Heart right ventricle (tissue), 16 donors: ENCODE measurements around the gene CEBPZ. TPM values are rescaled to one million over a fixed set of nuclear protein-coding genes. Genes with fewer than 3 reads are reported as not detected.

Experiments used
- ATAC-seq, 8 donors: fragments of 200-7000 bp; cut with Tn5 transposase; one replicate each; pipeline ENCODE4 v1.9.1; 2020; ENCODE audit warnings: mild to moderate bottlenecking in 8 of 8, moderate library complexity in 8 of 8, moderate number of reproducible peaks in 1 of 8
- DNase-seq, 2 donors: peaks; one replicate each; pipeline ENCODE4 v3.0.0-alpha.2; 2020
- H3K27ac ChIP-seq, 10 donors: fragments of 200-600 bp; sonication (generic) in 2 of 10; one replicate each; pipeline versions ENCODE4 v1.5.0 to v1.8.0; 2020 to 2022; ENCODE audit warnings: mild to moderate bottlenecking in 3 of 10
- H3K27me3 ChIP-seq, 7 donors: fragments of 200-600 bp; one replicate each; pipeline ENCODE4 v1.8.0; 2021 to 2022; ENCODE audit warnings: mild to moderate bottlenecking in 2 of 7
- H3K36me3 ChIP-seq, 9 donors: fragments of 200-600 bp; sonication (generic) in 1 of 9; one replicate each; pipeline versions ENCODE4 v1.5.0 to v1.8.0; 2020 to 2022; ENCODE audit warnings: mild to moderate bottlenecking in 2 of 9
- H3K4me1 ChIP-seq, 9 donors: fragments of 200-600 bp; sonication (generic) in 1 of 9; one replicate each; pipeline versions ENCODE4 v1.5.0 to v1.8.0; 2020 to 2022; ENCODE audit warnings: mild to moderate bottlenecking in 4 of 9
- H3K4me3 ChIP-seq, 10 donors: fragments of 200-600 bp; sonication (generic) in 2 of 10; one replicate each; pipeline versions ENCODE4 v1.5.0 to v1.8.0; 2020 to 2022; ENCODE audit warnings: mild to moderate bottlenecking in 7 of 10, moderate library complexity in 2 of 10
- H3K9me3 ChIP-seq, 11 donors: fragments of 200-600 bp in 10 of 11; sonication (generic) in 2 of 11; one replicate each; pipeline versions ENCODE4 v1.5.0 to v1.8.0; 2013 to 2022; ENCODE audit warnings: mild to moderate bottlenecking in 2 of 11, control low read depth in 1 of 11, moderate library complexity in 1 of 11
- WGBS, 2 donors: extraction: QIAGEN DNeasy Blood & Tissue Kit; methylation state at CpG; one replicate each; pipeline ENCODE4 v1.1.7; 2013; ENCODE audit warnings: inconsistent platforms in 1 of 2; 5-methylcytosine and 5-hydroxymethylcytosine counted together
- intact Hi-C, 10 donors: fragments of 100-400 bp; cut with DNase I; formaldehyde crosslinking; loops; one replicate each; pipeline versions ENCODE4 v1.11.1 to v1.14.2; 2022
- polyA plus RNA-seq, 2 donors: library from polyadenylated mRNA; stranded (reverse); fragments of 200-250 nt; gene quantifications; one replicate each; pipeline ENCODE4 v1.2.3, GENCODE V29; 2013
- total RNA-seq, 10 donors: library from RNA; stranded (reverse); fragmentation: NEBNext Ultra II Directional in 3 of 10; extraction: Animal tissue kit (Norgen Biotek cat#: 25700) in 3 of 10; gene quantifications; one replicate each; pipeline versions ENCODE4 v1.2.1 to v1.2.4, GENCODE V29; 2021 to 2023
- TF ChIP-seq, protein P1 (sequence below), 9 donors: fragments of 200-600 bp; sonication (generic) in 2 of 9; IDR thresholded peaks; one replicate each; pipeline versions ENCODE4 v1.5.0 to v1.8.0; 2021 to 2022; ENCODE audit warnings: antibody characterized with exemption in 9 of 9, mild to moderate bottlenecking in 5 of 9, moderate library complexity in 1 of 9
- donor health status: Arrhythmogenic right ventricular cardiomyopathy.
- donor health status: ischemic (EF 13 %, LVEDD 7.1; RV severe dilation, severe dysfunction).
- donor health status: healthy with polysubstance abuse.
- donor health status: DM: no; HTN: yes; CAD: no.
- donor health status: DM: no; HTN: no; CAD: no.
- donor health status: ischemic (EF 25% LVEDD 6.9; RV normal size, moderate dysfunction).
- donor health status: ischemic (EF 25% LVEDD 5.7; RV mildly dilated, moderate dysfunction).
- donor health status: healthy.
- donor health status: DM: yes; HTN: yes; CAD: no.
- donor health status: Ischemic cardiomyopathy.
- donor health status: ischemic (EF 35%, LVEDD 5.7; RV mildly dilated, moderate dysfunction).
- donor health status: nonischemic (EF 11% LVEDD 7.7; RV severe dilation, severe dysfunction).
- donor health status: DM: yes; HTN: yes; CAD: no.
- donor health status: PGD.
- donor health status: ischemic (EF 29% LVEDD 5.4; RV normal size, mild dysfunction).
- donor health status: nonischemic (EF 23%, LVEDD 6.1; RV moderate dilation, normal function).

The CEBPZ gene
- total and polyA plus RNA-seq, 12 donors, result 22.4 to 42.9 (median 28.2) TPM

GRCh38 chr2:37188570-37188969 is 42.8 kb downstream of the CEBPZ start, which contains the start of gene SULT6B1:
Gene SULT6B1 (minus strand): TSS chr2:37188670. CDS start chr2:37188640, 30 bp downstream.
- peaks cover 0 to 3% (median 0%) of the 10 kb centered on the region in 7 donors for H3K27me3 ChIP-seq
- TF ChIP-seq, protein P1, sequence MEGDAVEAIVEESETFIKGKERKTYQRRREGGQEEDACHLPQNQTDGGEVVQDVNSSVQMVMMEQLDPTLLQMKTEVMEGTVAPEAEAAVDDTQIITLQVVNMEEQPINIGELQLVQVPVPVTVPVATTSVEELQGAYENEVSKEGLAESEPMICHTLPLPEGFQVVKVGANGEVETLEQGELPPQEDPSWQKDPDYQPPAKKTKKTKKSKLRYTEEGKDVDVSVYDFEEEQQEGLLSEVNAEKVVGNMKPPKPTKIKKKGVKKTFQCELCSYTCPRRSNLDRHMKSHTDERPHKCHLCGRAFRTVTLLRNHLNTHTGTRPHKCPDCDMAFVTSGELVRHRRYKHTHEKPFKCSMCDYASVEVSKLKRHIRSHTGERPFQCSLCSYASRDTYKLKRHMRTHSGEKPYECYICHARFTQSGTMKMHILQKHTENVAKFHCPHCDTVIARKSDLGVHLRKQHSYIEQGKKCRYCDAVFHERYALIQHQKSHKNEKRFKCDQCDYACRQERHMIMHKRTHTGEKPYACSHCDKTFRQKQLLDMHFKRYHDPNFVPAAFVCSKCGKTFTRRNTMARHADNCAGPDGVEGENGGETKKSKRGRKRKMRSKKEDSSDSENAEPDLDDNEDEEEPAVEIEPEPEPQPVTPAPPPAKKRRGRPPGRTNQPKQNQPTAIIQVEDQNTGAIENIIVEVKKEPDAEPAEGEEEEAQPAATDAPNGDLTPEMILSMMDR (IDR thresholded peaks at IDR 0.05), result no peak
- H3K9me3 ChIP-seq, result no peaks in the 10 kb centered on the region
- DNase-seq, result no peak
- 89 to 95% methylated on average over 2 of the region's 2 CpGs for WGBS, 2 donors
- H3K4me3 ChIP-seq, result no peak within 1 kb of the TSS
- intact Hi-C loops, result loop anchor here in 1 of 10 donors (10.0 kb wide), 1 partner anchor 696 kb away; no protein-coding TSS in a partner anchor
- H3K4me1 ChIP-seq, result peaks cover 0 to 13% (median 0%) of the 10 kb centered on the region in 9 donors
- peak within 1 kb of the TSS in 1 of 10 donors; percentile 47 for H3K27ac ChIP-seq
- no peak for ATAC-seq
- no peaks in the 10 kb centered on the region for H3K36me3 ChIP-seq

- Histone ChIP-seq H3K9me3 (no peaks in the 10 kb centered on the region), H3K27me3 (peaks cover 0 to 4% (median 0%) of the 10 kb centered on the region in 7 donors), H3K27ac (no peak overlapping the region), H3K4me3 (no peak overlapping the region), H3K36me3 (no peaks in the 10 kb centered on the region), H3K4me1 (no peaks in the 10 kb centered on the region)
- DNase-seq (no peak), ATAC-seq (no peak)
- intact Hi-C loops, result loop anchor here in 1 of 10 donors (10.0 kb wide), 1 partner anchor 703 kb away; no protein-coding TSS in a partner anchor
- TF ChIP-seq, protein P1 (IDR thresholded peaks at IDR 0.05), result no peak
- WGBS, 2 donors, result 70 to 74% methylated on average over 17 of the region's 17 CpGs
Observed at GRCh38 chr2:37181726-37182684, 49.4 kb downstream of the CEBPZ start.

DNA sequence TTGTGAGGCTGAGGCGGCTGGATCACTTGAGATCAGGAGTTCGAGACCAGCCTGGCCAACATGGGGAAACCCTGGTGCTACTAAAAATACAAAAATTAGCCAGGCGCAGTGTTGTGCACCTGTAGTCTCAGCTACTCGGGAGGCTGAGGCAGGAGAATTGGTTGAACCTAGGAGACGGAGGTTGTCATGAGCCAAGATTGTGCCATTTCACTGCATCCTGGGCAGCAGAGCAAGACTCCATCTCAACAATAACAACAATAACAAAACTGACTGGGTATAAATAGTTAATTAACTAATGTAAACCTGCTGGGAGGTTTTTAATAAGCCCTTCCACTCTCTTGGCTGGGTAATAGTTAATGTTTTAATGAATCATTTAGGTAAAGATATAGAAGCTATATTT is 50.8 kb downstream of the CEBPZ start:
- no peak for DNase-seq
- H3K36me3 ChIP-seq, result no peaks in the 10 kb centered on the region
- intact Hi-C loops, result loop anchor here in 1 of 10 donors (10.0 kb wide), 1 partner anchor 704 kb away; no protein-coding TSS in a partner anchor
- ATAC-seq, result no peak
- TF ChIP-seq, protein P1 (IDR thresholded peaks at IDR 0.05), result no peak
- whole genome bisulfite sequencing, 2 donors, result 96 to 97% methylated on average over 5 of the region's 5 CpGs
- no peaks in the 10 kb centered on the region for H3K9me3 ChIP-seq
- no peak overlapping the region for H3K4me3 ChIP-seq
- no peak overlapping the region for H3K27ac ChIP-seq
- H3K4me1 ChIP-seq, result no peaks in the 10 kb centered on the region
- H3K27me3 ChIP-seq, result peaks cover 0 to 7% (median 0%) of the 10 kb centered on the region in 7 donors

DNA sequence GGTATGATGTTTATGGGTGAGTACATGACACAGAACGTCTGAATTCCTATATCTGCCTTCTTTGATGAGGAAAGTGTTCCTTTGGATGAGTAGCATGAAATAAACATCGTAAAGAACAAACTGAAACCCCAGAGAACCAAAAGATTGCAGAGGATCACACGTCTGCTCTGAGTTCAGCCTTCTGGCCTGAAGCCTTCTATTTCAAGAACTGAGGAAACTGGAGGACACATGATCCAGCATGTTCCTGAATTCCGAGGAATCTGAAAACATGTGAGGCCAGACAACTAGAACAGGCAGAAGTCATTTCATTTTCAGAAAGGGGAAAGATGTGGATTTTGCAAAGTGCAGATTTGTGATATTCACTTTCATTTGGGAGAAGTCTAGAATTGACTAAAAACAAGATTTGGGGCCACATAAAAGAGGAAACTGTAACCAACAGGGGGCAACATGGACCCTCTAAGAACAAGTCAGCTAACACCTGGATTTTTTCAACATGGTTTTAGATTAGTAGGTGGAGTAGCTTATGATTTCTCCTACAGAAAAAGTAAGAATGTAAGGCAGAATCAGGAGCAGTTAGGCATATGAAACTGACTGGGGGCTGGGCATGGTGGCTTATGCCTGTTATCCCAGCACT is 51.3 kb downstream of the CEBPZ start:
- Histone ChIP-seq H3K4me1 (no peaks in the 10 kb centered on the region), H3K4me3 (no peak overlapping the region), H3K36me3 (no peaks in the 10 kb centered on the region), H3K27me3 (peaks cover 0 to 7% (median 0%) of the 10 kb centered on the region in 7 donors), H3K27ac (no peak overlapping the region), H3K9me3 (no peaks in the 10 kb centered on the region)
- WGBS, 2 donors, result 53 to 62% methylated on average over 4 of the region's 4 CpGs
- DNase-seq, result no peak
- TF ChIP-seq, protein P1 (IDR thresholded peaks at IDR 0.05), result no peak
- intact Hi-C loops, result loop anchor here in 1 of 10 donors (10.0 kb wide), 1 partner anchor 705 kb away; no protein-coding TSS in a partner anchor
- no peak for ATAC-seq
